ENCODE results near the gene RGS10. TPM values are rescaled to one million over a fixed set of nuclear protein-coding genes. Genes with fewer than 3 reads are reported as not detected.

Gene RGS10
- polyA plus RNA-seq, 3 donors, result 33.0 to 36.7 (median 36.1) TPM

GRCh38 chr10:119453313-119453712 is 89.2 kb downstream of the RGS10 start:
- no peak for DNase-seq

DNA sequence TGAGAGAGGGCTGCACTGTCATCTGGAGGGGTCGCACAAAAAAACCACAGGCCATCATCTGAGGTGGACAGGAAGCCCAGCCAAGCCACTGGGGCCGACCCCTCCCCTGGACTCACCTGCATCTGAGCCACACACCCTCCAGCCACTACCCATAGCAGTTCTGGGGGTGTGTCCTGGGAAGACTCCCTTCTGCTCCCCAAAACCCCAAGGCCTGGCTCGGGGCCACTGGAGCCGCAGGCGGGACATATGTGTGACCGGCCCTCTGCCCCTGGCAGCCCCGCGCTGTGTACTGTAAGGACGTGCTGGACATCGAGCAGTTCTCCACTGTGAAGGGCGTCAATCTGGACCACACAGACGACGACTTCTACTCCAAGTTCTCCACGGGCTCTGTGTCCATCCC is 90.1 kb downstream of the RGS10 start:
- no peak for DNase-seq

DNA sequence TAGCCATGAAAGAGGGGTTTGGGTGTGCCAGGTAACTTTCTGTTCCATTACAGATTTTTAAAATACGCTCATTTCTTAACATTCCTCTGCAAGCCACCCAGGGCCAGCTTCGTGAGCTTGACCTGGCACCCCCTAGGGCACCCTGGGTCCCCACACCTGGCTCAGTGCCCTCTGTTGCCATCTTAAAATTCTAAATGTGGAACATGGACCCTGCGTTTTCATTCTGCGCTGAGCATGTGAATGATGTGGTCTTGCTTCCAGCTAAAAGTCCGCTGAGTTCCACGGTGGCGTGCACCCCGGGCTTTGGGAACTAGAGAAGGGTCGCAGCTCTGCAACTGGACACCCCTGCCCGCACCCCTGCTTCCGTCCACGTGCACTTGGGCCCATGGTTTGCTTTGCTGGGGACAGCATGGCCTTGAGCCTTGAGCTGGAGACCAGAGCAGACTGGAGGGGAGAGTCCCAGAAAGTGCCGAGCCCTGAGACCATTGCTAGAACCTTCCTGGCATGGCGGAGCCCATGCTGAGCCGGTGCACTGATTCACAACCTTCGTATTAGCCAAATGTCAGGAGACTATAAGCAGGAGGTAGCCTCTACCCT is 91.1 kb downstream of the RGS10 start:
- DNase-seq, result no peak

GRCh38 chr10:119450606-119451299 is 91.8 kb downstream of the RGS10 start:
- no peak for DNase-seq

Other genes with a start within 250 kb of the RGS10 start
- 100 to 1,000 TPM; 132 to 188 (median 186) TPM for gene TIAL1, start 54.2 kb upstream of the RGS10 start, polyA plus RNA-seq (ENCODE audit: insufficient read length in 3 of 3)
- 10 to 100 TPM; 29.5 to 35.6 (median 32.3) TPM for gene BAG3, start 108.7 kb upstream of the RGS10 start, polyA plus RNA-seq (ENCODE audit: insufficient read length in 3 of 3)
- 10 to 100 TPM; 52.0 to 55.0 (median 53.5) TPM for gene INPP5F, start 183.3 kb upstream of the RGS10 start, polyA plus RNA-seq (ENCODE audit: insufficient read length in 3 of 3)